Measurements from ENCODE around the gene ANGEL2.

- TF ChIP-seq CTCF (IDR thresholded peaks at IDR 0.05; ENCODE audit: poor library complexity) (no peak), EZH2 (IDR thresholded peaks at IDR 0.05; ENCODE audit: borderline replicate concordance) (no peak)
Measured at GRCh38 chr1:213054733-213055591, 39.3 kb upstream of the ANGEL2 start.
